ENCODE data around the gene FAM53A.
"Not testable (repeated sequence)": the region's sequence is repeated elsewhere in the genome, so short reads cannot be mapped to it uniquely, and the experiment has no call there.

FAM53A gene

DNA sequence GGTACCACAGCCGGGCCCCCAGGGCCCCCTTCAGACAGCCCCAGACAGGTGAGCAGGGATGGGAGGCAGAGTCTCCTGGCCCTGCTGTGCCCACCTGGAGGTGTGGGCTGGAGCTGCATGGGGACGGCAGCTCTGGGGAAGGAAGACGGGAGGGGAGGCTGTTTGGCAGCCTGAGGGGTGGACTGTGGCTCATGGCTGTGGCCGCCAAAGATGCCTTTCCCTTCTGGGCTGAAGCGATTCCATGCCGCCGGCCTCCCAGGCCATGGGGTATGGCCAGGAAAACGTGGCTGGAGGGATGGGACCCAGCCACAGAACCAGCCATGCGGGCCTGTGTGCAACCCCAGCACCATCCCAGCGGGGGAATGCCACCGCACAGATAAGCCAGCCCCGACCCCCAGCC lies 65.7 kb downstream of the FAM53A start:
- DNase-seq, result no peak

GRCh38 chr4:1616557-1616930 lies 67.6 kb downstream of the FAM53A start:
- no peak for DNase-seq

DNA sequence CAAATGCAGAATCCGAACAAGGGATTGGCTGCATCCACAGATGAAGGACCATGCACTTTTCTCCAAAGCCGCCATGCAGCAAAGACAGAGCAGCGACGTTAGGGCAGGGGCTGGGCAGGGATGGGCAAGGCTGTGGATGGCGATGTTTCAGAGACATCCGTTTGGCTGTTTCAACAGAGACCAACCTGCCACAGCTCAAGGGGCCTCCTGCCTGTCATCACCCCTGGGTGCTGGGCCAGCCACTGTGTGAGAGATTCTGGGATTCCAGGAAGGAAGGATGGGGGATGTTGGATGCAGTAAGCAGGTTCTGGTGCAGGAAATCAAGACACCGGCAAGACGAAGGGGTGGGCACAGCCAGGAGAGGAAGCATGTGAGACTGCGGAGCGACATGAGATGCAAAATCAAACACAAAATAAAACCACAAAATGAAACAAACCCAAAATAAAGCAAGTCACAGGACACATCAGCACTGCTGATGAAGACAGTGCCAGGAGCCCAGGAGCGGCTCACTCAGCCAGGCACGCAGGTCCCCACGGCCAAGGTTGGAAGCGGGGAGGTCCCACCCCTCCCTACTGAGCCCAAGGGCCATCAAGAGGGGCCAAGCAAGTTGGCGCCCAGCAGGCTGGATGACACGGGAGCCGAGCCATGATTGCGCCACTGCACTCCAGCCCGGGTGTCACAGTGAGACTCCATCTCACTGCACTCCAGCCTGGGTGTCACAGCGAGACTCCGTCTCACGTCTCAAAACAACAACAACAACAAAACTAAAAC lies 68.1 kb downstream of the FAM53A start:
- DNase-seq, result no peak

DNA sequence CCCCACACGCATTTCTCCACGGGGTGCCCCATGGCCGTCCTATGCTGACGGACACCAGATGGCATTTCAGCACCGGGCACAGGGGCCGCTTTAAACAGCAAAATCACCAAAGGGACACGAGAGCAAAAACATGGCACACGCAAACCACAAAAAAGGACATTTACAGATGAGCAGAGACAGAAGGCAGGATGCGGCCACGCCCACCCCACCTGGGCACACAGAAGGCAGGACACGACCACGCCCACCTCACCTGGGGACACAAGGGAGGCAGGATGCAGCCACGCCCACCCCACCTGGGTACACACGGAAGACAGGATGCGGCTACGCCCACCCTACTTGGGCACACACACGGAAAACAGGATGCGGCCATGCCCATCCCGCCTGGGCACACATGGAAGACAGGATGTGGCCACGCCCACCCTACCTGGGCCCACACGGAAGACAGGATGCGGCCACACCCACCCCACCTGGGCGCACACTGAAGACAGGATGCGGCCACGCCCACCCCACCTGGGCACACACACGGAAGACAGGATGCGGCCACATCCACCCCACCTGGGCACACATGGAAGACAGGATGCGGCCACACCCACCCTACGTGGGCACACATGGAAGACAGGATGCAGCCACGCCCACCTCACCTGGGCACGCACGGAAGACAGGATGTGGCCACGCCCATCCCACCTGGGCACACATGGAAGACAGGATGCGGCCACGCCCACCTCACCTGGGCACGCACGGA lies 69.1 kb downstream of the FAM53A start:
- peak; percentile 35 for DNase-seq

GRCh38 chr4:1614502-1614853 lies 69.6 kb downstream of the FAM53A start:
- no peak for DNase-seq

DNA sequence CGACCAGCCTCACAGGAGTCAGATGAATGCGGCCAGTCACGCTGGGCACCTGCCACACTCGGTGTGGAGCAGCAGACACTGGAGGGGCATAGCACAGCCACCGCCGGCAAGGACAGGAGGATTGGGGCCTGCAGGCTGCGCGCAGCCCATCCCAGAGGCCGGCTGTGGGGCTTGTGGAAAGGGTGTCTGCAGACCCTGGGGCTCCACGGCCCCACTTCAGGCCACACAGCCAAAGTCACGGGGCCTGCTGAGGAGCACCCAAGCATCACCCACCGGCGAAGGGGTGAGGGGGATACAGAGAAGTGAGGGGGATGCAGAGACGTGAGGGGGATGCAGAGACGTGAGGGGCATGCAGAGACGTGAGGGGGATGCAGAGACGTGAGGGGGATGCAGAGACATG lies 70.1 kb downstream of the FAM53A start:
- no peak for DNase-seq

- no peak for DNase-seq
Measured at GRCh38 chr4:1613099-1613495, 71.0 kb downstream of the FAM53A start.

- no peak for DNase-seq
Measured at GRCh38 chr4:1612278-1613098, 71.6 kb downstream of the FAM53A start.

- DNase-seq, result no peak
Measured at GRCh38 chr4:1611501-1611870, 72.6 kb downstream of the FAM53A start.

DNA sequence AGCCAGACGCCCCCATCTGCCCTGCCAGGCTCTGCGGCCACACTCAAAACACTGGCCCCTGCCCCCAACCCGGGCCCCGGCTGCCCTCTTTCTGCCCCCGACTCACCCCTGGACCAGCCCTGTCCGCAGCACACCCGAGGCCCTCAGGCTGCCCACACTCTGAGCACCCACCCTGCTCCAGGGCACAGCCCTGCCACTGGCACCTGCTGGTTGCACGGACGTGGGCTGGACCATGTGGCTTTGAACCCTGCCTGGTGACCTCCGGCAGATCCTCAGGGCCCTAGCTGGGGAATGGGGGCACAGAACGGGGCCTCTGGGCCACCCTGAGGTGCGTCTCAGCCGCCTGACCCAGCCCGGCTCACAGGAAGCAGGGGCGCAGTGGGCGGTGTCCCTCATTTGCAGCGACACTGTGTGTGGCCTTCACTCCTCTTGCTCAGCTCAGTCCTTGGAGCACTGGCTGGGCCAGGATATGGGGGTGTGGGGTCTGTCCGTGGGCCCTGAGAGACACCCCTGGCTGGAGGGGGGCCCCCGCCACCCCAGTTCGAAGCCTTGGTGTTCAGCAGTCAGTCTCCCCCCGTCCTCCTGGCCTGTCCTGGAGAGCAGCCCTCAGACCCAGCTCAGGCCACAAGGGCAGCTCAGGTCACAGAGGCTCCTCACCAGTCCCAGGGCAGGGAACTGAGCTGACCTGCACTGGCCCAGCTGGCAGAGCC lies 73.2 kb downstream of the FAM53A start:
- no peak for DNase-seq

- no peak for DNase-seq
Measured at GRCh38 chr4:1609901-1610790, 74.0 kb downstream of the FAM53A start.

DNA sequence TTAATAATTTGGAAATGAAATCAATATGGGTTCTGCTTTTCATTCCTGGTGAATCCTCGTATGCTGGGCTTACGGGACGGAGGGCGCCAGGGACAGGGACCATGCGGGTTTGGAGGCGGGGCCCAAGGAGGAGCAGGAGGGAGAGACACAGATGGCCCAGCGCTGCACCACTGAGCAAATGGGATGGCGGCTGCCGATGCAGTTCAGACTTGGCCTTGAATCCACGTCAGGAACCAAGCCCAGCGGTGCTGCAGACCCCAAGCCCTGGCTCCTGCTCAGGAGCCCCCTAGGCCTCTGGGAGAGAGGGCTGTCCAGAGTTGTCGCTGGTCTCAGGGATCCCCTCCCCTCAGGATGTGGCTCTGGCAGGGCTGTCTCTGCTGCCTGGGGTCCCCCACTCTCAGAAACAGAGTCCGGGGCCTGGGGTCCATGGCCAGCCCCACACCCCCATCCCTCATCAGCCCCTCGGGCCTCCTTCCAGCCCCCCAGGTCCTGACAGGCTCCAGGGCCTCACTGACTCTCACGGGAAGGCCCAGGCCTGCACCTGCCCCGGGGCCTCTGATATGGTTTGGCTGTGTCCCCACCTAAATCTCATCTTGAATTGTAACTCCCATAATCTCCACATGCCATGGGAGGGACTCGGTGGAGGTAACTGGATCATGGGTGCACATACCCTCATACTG lies 75.2 kb downstream of the FAM53A start:
- no peak for DNase-seq

DNA sequence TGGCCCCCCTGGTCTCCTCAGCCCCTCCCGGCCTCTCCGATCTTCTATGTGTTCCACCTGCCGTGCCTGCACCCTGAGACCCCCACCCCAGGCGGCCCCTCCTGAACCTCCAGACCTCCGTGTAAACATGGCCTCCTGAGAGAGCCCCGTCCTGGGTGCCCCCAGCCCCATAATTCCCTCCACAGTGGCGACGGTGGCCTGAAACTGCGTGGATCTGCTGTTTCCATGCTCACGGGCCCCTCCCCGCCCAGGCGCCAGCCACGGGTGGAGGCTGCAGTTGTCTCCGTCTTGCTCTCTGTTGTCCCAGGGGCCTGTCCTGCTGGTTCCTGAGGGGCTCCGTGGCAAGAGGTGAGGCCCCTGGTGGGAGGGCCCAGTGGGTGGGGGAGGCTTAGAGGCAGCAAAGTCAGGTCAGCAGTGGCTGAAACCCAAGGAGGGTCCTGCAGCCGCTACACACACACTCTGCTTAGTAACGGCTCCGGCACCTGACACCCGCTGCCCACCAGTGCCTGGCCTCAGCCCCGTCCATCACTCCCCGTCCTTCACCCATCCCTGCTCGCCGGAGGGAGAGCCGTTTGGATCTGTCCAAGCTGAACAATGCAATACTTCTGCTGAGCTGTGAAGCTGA lies 75.8 kb downstream of the FAM53A start:
- no peak for DNase-seq

DNA sequence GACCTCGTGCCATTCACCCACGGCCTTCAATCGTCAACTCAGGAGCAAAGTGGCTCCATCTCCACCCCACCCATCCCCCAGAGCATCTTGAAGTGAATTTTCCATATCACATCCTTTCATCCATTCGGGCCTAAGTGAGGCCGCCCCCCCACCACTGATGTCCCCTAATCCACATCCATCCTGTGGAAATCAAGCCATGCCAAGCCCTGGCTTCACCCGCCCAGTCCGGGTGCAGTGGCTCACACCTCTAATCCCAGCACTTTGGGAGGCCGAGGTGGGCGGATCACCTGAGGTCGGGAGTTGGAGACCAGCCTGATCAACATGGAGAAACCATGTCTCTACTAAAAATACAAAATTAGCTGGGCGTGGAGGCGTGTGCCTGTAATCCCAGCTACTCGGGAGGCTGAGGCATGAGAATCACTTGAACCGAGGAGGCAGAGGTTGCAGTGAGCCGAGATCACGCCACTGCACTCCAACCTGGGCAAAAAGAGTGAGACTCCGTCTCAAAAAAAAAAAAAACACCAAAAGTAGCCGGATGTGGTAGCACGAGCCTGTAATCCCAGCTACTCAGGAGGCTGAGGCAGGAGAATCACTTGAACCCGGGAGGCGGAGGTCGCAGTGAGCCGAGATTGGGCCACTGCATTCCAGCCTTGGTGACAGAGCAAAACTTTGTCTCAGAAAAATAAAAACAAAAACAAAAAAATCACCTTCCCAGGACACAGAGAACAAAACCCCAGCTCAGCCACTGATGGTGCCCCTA lies 76.5 kb downstream of the FAM53A start:
- not testable (repeated sequence) for DNase-seq

DNA sequence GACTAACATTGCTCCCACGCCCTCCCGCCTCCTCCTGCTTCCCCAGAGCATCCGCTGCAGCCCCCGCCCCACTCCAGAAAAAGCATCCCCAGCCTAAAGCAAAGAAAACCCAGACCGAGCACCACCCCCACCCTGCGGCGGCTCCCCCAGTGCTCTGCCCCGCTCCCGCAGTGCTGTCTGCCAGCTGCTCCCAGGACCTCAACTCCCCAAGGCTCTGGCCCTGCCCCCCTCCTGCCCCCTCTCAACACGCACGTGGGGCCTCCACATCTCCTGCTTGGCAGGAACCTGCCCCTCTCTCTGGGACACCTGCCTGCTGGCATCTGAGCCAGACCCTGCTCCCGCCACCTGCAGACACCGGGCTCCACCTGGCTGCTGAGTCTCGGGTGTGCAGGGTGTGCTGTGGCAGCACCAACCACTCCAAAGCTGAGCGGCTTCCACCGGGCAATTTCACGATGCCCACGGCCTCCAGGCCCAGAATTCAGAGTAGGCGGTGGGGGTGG lies 79.4 kb downstream of the FAM53A start:
- DNase-seq, result no peak

- DNase-seq, result no peak
Measured at GRCh38 chr4:1604181-1604705, 79.9 kb downstream of the FAM53A start.

DNA sequence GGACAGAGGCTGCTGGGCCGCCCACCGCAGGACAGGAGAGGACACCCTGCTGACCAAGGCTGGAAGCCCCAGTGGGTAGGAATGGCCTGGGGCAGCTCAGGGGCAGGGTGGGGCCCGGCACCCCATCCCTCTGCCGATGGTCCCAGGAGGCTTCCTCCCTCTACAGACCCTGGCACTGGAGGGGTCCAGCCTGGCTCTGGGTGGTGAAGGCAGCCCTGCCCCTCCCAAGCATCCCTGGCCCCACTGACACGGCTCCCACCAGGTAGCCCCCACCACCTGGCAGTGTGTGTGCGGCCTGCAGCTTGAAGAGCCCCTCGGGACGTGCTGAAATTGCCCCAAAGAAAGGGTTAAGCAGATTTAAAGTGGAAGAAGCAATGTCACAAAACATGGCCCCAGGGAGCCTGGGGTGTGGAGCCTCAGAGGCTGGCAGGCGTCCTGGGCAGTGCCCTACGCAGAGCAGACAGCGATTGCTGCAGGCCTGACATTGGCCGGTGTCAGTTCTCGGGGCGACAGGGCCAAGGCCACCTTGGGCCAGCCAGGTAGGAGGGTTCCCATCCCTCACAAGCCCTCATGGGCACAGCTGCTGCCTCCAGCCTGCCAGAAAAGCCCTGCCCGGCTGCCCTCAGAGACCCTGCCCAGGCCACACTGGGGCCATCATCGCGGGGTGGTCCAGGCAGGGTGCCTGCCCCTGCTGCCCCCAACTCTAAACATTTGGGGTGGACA lies 80.5 kb downstream of the FAM53A start:
- DNase-seq, result no peak

DNA sequence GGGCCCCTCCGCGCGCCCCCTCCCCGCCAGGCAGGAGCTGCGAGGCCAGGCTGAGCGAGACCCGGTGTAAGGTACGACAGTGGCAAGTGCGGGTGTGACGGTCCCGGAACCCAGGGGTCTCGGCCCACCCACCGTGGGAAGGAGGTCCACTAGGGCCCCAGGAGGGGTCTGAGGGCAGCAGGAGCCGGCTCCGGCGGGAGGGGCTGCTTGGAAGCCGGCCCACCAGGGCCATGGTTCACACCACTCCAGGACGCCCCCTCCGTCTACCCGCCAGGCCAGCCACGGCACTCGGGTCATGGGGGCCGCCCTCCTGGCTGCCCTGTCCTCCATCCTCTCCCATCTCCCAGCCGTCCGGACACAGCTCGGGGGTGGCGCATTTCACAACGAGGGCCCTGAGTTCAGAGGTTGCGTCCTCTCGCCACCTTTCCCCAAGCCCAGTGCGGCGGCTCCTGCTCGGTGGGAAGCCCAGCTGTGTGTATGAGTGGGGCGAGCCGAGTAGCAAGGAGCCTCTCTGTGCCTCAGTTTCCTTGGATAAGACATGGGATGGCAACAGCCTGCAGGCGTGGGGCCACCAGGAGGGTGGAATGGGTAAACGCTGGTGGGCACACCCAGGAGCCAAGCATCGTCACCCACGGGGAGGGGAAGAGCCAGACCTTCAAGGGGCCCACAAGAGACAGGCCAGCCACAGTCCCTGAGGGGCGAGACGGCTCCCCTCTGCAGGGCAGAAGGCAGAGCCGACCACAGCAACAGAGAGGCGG lies 81.3 kb downstream of the FAM53A start:
- DNase-seq, result no peak
